ENCODE data around the gene FLRT2.

- TF ChIP-seq POLR2A (IDR thresholded peaks at IDR 0.05) (no peak), CTCF (IDR thresholded peaks at IDR 0.05) (no peak)
Observed at GRCh38 chr14:85558505-85558904, 28.6 kb downstream of the FLRT2 start.
